Medulla oblongata (tissue), 1 donor: ENCODE results near the gene ADGRB2.
A peak's percentile ranks its signal among the peaks of the same experiment; 100 is the strongest.

ENCODE experiments used
- DNase-seq: peaks from one replicate; pipeline ENCODE4 v3.0.0-alpha.2; 2015; ENCODE audit errors: extremely low spot score

Gene ADGRB2

DNA sequence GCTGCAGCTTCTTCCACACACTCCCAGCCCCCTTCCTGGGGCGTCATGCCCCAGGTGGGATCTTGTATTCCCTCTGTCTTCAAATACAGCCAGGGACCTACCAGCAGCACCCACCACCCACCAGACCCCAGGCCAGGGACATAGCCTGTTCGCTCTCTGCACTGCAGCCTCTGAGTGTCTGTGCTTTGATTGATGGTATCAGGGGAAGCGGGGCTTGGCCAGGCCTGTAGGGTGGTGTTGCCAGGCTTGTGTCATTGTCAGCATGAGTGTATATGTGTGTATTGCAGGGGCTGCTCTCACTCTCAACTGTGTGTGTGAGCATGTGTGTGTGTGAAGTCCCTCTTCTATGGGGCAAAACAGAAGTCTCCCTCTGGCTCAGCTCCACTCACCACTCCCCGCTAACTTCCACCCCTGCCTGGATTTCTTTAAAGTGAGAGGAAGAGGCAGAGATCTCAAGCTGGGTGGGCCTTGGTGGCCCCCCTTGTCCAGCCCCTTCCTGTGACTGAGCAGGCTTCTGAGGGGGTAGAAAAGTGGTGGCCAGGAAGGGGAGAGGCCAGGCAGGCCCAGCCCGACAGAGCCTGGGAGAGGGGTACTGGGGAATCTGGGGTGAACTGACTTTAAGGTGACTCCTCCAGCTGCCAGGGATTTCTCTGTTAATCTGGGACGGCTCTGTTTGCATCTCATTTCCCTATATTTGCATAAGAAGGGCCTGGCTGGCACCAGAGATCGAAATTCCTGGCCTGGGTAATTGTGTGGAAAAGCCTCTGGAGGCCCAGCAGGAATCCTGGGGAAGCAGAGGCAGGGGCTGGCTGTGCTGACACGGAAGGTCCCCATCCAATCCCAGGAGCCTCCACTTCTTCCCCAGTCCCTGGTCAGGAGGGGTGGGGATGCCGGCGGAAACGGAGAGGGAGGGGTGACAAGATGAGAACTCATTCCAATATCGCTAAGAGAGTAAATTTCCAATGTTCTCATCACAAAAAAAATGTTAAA, 18.6 kb upstream of the ADGRB2 start:
- no peak for DNase-seq

DNA sequence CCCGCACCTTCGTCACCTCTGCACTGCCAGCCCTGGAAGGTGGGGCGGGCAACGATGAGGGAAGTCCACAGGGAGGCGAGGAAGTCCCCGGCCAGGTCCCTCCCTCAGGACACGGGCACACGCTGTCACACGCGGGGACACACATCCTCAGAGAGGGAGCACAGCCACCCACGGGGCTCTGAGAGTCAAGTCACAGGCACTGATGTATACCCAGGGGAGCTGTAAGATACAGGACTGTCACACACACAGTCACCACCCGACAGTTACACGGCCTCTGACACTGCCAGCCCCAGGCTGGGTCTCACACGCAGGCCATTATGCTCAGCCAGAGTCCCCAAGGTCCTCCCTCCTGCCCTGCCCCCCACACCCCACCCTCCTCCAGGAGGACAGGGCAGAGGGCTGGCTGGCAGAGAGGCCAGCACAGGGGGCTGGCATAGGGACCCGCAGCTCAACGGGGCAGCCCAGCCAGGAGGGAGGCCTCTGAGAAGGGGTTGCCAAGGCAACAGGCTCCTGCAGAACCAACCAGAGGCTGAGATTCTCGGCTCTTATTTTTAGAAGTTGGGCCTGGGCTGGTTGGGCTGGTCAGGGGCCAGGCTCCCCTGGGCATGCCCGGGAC, 17.7 kb upstream of the ADGRB2 start:
- peak; percentile 45 for DNase-seq

- no peak for DNase-seq
These were observed 17.1 kb upstream of the ADGRB2 start for GRCh38 chr1:31781138-31781755.

DNA sequence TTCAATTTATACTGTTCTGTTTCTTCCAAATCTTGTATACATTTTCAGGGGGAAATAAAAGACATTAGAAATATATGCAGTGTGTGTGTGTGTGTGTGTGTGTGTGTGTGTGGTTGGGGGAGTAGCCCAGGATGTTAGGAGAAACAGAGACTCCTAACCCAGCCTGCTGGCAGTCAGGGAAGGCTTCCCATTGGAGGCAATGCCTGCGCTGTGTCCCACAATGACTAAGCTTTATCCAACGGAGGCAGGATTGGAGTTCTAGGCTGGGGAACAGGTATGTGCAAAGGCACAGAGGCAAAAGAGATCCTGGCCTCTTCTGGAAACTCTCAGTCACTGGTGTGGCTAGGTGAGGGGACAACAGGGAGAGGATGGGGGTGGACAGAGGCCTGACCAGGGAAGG, 16.5 kb upstream of the ADGRB2 start:
- DNase-seq, result no peak

GRCh38 chr1:31779687-31780086, 15.5 kb upstream of the ADGRB2 start:
- no peak for DNase-seq

GRCh38 chr1:31778763-31779488, 14.8 kb upstream of the ADGRB2 start:
- no peak for DNase-seq

DNA sequence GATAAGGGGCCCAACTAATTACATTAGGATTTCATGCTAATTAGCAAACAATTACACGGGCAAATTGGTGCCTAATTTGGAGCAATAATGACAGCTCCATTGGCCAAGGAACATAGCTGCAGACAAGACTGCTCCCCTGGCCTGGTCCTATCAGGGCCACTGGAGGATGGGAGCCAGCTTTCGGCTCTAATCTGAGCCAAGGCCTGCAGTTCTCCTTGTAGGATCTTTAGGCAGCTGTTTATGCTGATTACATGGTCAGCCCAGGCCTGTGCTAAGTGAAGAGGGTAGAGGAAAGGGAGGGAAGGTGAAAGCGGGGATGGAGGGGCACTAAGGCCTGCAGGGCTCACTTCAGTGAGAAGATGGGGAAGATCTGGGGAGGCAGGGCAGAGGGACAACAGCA, 12.4 kb upstream of the ADGRB2 start:
- no peak for DNase-seq

DNA sequence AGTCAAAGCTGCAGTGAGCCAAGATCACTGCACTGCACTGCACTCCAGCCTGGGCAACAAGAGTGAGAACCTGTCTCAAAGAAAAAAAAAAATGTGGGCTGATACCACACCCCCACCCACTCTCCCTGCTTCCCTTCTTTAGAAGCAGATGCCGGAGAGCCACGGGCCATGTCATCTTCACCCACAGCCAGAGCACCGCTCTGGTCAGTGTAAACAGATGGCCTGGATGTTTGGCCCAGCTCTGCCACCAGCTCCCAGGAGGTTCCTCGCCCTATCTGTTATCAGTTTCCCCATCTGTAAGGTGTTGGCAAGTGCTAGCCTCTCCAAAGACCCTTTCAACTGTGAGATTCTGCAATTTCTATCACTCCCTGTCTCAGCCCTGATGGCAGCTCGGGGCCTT, 11.9 kb upstream of the ADGRB2 start:
- DNase-seq, result no peak

- no peak for DNase-seq
These were observed 11.3 kb upstream of the ADGRB2 start for GRCh38 chr1:31775210-31775999.

- DNase-seq, result no peak
These were observed 10.4 kb upstream of the ADGRB2 start for GRCh38 chr1:31774495-31774894.

DNA sequence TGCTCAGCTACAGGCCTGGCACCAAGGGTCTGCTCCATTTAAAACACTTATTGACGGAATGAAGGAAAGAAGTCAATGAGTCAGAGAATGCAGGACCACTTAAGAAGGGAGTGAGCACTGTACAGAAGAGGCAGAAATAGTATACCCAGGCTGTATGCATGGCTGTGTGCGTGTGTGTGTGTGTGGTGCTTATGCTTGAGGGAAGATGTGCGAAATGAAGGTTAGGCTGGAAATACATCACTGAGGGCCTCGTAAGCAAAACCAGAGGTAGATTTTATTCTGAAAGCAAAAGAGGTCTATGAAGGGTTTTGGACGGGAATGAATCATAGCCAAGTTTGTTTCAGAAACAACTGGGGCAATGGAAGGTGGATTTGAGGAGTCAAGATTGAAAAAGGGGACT, 9.7 kb upstream of the ADGRB2 start:
- no peak for DNase-seq

DNA sequence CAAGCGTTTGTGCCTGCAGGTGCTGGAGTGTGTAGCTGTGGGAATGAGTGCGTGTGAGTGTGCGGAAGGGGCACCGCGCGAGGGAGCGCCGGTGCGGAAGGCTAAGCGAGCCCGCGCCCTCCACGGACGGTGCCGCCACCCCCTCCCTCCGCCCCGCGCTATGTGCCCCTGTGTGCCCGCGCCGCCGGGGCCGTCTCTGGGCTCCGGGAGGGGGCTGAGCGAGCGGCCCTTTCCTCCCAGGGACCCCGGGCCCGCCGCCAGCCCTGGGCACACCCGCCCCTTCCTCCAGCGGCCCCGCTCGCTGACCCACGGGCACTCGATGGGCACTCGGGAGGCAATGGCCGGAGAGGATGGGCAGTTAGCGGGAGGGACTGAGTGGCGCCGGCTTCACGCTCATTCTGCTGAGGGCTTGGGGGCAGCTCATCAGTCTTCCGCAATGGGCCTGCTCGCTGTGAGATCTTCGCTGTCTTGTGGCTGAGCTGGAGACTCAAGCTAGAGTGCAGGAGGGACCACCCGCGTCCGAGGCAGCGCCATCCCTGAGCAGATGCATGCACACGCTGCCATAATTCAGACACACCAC, 8.6 kb upstream of the ADGRB2 start:
- no peak for DNase-seq

DNA sequence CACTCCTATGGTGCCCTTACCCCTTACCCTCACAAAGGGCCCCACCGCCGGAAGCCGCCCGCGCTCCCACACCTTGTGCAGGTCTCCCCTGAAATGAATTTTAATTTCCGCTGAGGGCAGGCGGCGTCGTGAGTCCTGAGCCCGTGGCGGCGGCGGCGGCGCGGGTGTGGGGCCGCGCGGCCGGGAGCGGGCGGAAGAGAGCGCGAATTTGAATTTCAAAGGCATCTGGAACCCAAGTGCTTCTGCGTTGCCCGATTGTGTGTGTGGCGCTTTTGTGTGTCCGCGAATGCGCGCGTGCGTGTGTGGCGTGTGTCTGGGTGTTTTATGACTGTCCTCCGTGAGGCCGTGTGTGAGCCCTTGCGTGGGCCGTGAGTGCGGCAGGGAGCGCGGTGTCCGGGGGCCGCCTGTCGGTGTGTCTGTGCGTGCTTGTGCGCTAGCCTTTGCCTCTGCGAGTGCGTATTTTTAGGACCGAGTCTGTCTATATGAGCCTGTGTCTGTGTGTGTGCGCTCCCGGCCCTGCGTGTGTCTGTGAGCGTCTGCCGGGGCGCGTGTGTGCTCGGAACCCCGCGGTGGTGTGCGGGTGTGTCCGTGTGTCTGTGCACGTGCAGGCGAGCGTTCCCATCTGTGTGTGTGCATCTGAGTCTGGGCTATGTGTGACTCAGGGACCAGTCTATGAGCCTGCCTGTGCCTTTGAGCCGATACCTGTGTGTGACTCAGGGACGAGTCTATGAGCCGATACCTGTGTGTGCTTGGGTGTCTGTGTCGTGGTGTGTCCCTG, 7.9 kb upstream of the ADGRB2 start:
- no peak for DNase-seq

- peak; percentile 38 for DNase-seq
These were observed 5.7 kb upstream of the ADGRB2 start for GRCh38 chr1:31769720-31770390.

DNA sequence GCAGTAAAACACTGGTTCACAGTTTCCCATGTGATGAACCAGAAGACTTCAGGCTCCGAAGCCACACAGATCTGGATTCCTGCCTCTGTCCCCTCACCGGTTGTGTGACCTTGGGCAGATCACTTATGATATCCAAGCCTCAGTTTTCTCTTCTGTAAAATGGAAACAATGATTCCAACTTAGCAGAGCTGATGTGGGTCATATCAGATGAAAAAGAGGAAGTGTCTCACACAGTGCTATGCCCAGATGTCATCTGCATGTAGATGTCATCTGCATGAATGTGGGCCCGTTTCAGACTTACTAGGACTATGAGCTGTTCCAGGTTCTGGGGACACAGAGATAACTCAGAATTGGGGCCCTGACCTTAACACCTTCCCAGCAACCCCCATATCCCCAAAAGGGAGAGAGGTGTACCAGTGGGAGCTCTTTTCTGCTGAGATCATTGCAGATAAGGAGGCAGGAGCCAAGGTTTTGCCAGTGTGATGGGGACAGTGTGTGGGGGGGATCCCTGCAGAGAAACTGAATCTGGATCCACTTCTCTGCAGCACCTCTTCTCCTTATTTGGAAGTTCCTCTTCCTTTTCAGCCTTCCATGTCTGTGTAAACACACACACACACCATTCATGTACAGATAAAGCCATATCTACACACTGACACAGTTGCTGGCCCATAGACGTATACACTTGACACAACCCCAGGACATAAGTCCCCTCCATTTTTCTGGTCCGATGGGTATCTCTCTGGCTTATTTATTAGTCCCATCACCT, 5.0 kb upstream of the ADGRB2 start:
- DNase-seq, result no peak

GRCh38 chr1:31768407-31768907, 4.3 kb upstream of the ADGRB2 start:
- no peak for DNase-seq

GRCh38 chr1:31767225-31767624, 3.1 kb upstream of the ADGRB2 start:
- DNase-seq, result no peak

GRCh38 chr1:31765516-31765915, 1.4 kb upstream of the ADGRB2 start:
- no peak for DNase-seq
